HAP-1 (cell line): ENCODE measurements around the gene GLDC.
"Not testable (repeated sequence)": the region's sequence is repeated elsewhere in the genome, so short reads cannot be mapped to it uniquely, and the experiment has no call there.

Source experiments
- DNase-seq, 2 experiments: peaks; one replicate each; pipeline ENCODE4 v3.0.0-alpha.2; 2016 to 2020; ENCODE audit warnings: low spot score in 2 of 2
- H3K27me3 ChIP-seq: fragments of 250-450 bp; sonication (Bioruptor Pico); 2 replicates; pipeline ENCODE4 v1.5.1; 2020; ENCODE audit warnings: low read depth, mild to moderate bottlenecking, moderate library complexity
- H3K36me3 ChIP-seq: fragments of 250-450 bp; sonication (Bioruptor Pico); replicated peaks from 2 replicates; pipeline ENCODE4 v1.5.1; 2020; ENCODE audit warnings: mild to moderate bottlenecking
- H3K4me1 ChIP-seq: fragments of 250-450 bp; sonication (Bioruptor Pico); 2 replicates; pipeline ENCODE4 v1.5.1; 2020; ENCODE audit warnings: mild to moderate bottlenecking
- H3K4me3 ChIP-seq: fragments of 250-450 bp; sonication (Bioruptor Pico); 2 replicates; pipeline ENCODE4 v1.5.1; 2020; ENCODE audit warnings: mild to moderate bottlenecking, moderate library complexity
- H3K9me3 ChIP-seq: fragments of 250-450 bp; sonication (Bioruptor Pico); 2 replicates; pipeline ENCODE4 v1.5.1; 2020; ENCODE audit warnings: mild to moderate bottlenecking, moderate library complexity
- in situ Hi-C: fragments of 300-500 bp; cut with MboI; formaldehyde crosslinking; loops from 3 replicates; pipeline ENCODE4 v1.14.3; 2020; ENCODE audit warnings: low sequenced_read_pairs, inconsistent platforms, mixed read lengths

GLDC gene

GRCh38 chr9:6673326-6674025, 27.9 kb upstream of the GLDC start:
- Histone ChIP-seq H3K4me3 (no peak overlapping the region), H3K9me3 (no peaks in the 10 kb centered on the region), H3K4me1 (no peaks in the 10 kb centered on the region), H3K27me3 (no peaks in the 10 kb centered on the region), H3K36me3 (no peaks in the 10 kb centered on the region)
- in situ Hi-C loops = no loop called here
- DNase-seq = no peak

- in situ Hi-C loops = no loop called here
Measured at GRCh38 chr9:6672118-6672517, 26.6 kb upstream of the GLDC start.

GRCh38 chr9:6671416-6671815, 25.9 kb upstream of the GLDC start:
- Histone ChIP-seq H3K4me1 (no peaks in the 10 kb centered on the region), H3K27me3 (no peaks in the 10 kb centered on the region), H3K9me3 (no peaks in the 10 kb centered on the region), H3K36me3 (no peaks in the 10 kb centered on the region), H3K4me3 (no peak overlapping the region)
- in situ Hi-C loops = no loop called here
- DNase-seq = no peak

More at GRCh38 chr9:6672118-6672517, 26.6 kb upstream of the GLDC start:
- no peaks in the 10 kb centered on the region for H3K4me1 ChIP-seq
- H3K36me3 ChIP-seq = no peaks in the 10 kb centered on the region
- no peaks in the 10 kb centered on the region for H3K27me3 ChIP-seq
- H3K9me3 ChIP-seq = no peaks in the 10 kb centered on the region
- DNase-seq = no peak
- H3K4me3 ChIP-seq = no peak overlapping the region

GRCh38 chr9:6669881-6670280, 24.4 kb upstream of the GLDC start:
- in situ Hi-C loops = no loop called here
- Histone ChIP-seq H3K4me1 (no peaks in the 10 kb centered on the region), H3K4me3 (no peak overlapping the region), H3K27me3 (no peaks in the 10 kb centered on the region), H3K36me3 (no peaks in the 10 kb centered on the region), H3K9me3 (no peaks in the 10 kb centered on the region)
- DNase-seq = no peak

- in situ Hi-C loops = no loop called here
- Histone ChIP-seq H3K27me3 (no peaks in the 10 kb centered on the region), H3K4me1 (no peaks in the 10 kb centered on the region), H3K36me3 (no peaks in the 10 kb centered on the region), H3K4me3 (no peak overlapping the region), H3K9me3 (no peaks in the 10 kb centered on the region)
- peak; percentile 30 to 43 for DNase-seq
Measured at GRCh38 chr9:6667633-6668280, 22.2 kb upstream of the GLDC start.

GRCh38 chr9:6667080-6667479, 21.6 kb upstream of the GLDC start:
- Histone ChIP-seq H3K4me1 (no peaks in the 10 kb centered on the region), H3K27me3 (no peaks in the 10 kb centered on the region), H3K4me3 (no peak overlapping the region), H3K36me3 (no peaks in the 10 kb centered on the region), H3K9me3 (no peaks in the 10 kb centered on the region)
- in situ Hi-C loops = no loop called here
- no peak for DNase-seq

- Histone ChIP-seq H3K36me3 (no peaks in the 10 kb centered on the region), H3K27me3 (no peaks in the 10 kb centered on the region), H3K4me3 (no peak overlapping the region), H3K4me1 (no peaks in the 10 kb centered on the region), H3K9me3 (no peaks in the 10 kb centered on the region)
- no peak for DNase-seq
- in situ Hi-C loops = no loop called here
Measured at GRCh38 chr9:6665628-6666027, 20.1 kb upstream of the GLDC start.

GRCh38 chr9:6664204-6664680, 18.7 kb upstream of the GLDC start:
- in situ Hi-C loops = loop anchor here (5.0 kb wide), 1 partner anchor 48 kb away; no protein-coding TSS in a partner anchor
- Histone ChIP-seq H3K36me3 (no peaks in the 10 kb centered on the region), H3K4me1 (no peaks in the 10 kb centered on the region), H3K27me3 (no peaks in the 10 kb centered on the region), H3K9me3 (no peaks in the 10 kb centered on the region), H3K4me3 (no peak overlapping the region)
- no peak for DNase-seq

- H3K4me3 ChIP-seq = no peak overlapping the region
- in situ Hi-C loops = loop anchor here (5.0 kb wide), 1 partner anchor 52 kb away; no protein-coding TSS in a partner anchor
- no peaks in the 10 kb centered on the region for H3K27me3 ChIP-seq
- H3K4me1 ChIP-seq = no peaks in the 10 kb centered on the region
- H3K9me3 ChIP-seq = no peaks in the 10 kb centered on the region
- no peak for DNase-seq
- H3K36me3 ChIP-seq = no peaks in the 10 kb centered on the region
Measured at GRCh38 chr9:6660512-6660911, 15.0 kb upstream of the GLDC start.

- no peak overlapping the region for H3K4me3 ChIP-seq
- no peaks in the 10 kb centered on the region for H3K27me3 ChIP-seq
- in situ Hi-C loops = no loop called here
- no peak for DNase-seq
- H3K9me3 ChIP-seq = no peaks in the 10 kb centered on the region
- no peaks in the 10 kb centered on the region for H3K4me1 ChIP-seq
- H3K36me3 ChIP-seq = no peaks in the 10 kb centered on the region
Measured at GRCh38 chr9:6658628-6659353, 13.3 kb upstream of the GLDC start.

- Histone ChIP-seq H3K36me3 (no peaks in the 10 kb centered on the region), H3K4me1 (no peaks in the 10 kb centered on the region), H3K27me3 (no peaks in the 10 kb centered on the region), H3K9me3 (no peaks in the 10 kb centered on the region), H3K4me3 (no peak overlapping the region)
- in situ Hi-C loops = no loop called here
- DNase-seq = no peak
Measured at GRCh38 chr9:6656614-6657300, 11.2 kb upstream of the GLDC start.

GRCh38 chr9:6655036-6655435, 9.5 kb upstream of the GLDC start:
- Histone ChIP-seq H3K4me1 (no peaks in the 10 kb centered on the region), H3K9me3 (no peaks in the 10 kb centered on the region), H3K36me3 (no peaks in the 10 kb centered on the region), H3K27me3 (no peaks in the 10 kb centered on the region), H3K4me3 (no peak overlapping the region)
- in situ Hi-C loops = no loop called here
- DNase-seq = no peak

GRCh38 chr9:6646293-6646636, 736 bp upstream of the GLDC start:
- no peaks in the 10 kb centered on the region for H3K27me3 ChIP-seq
- in situ Hi-C loops = no loop called here
- H3K36me3 ChIP-seq = no peaks in the 10 kb centered on the region
- no peaks in the 10 kb centered on the region for H3K9me3 ChIP-seq
- H3K4me3 ChIP-seq = no peak overlapping the region
- DNase-seq = no peak
- peaks cover 4% of the 10 kb centered on the region for H3K4me1 ChIP-seq

- DNase-seq, H3K9me3 ChIP-seq, H3K4me3 ChIP-seq, H3K27me3 ChIP-seq, in situ Hi-C loops, H3K4me1 ChIP-seq, H3K36me3 ChIP-seq: not testable (repeated sequence)
Measured at GRCh38 chr9:6645105-6645354, 499 bp downstream of the GLDC start.
